ENCODE measurements around the gene SH3BP2. TPM values are rescaled to one million over a fixed set of nuclear protein-coding genes. Genes with fewer than 3 reads are reported as not detected.

Gene SH3BP2
- total RNA-seq, 1 donor from 2014 or later = 12.5 TPM

DNA sequence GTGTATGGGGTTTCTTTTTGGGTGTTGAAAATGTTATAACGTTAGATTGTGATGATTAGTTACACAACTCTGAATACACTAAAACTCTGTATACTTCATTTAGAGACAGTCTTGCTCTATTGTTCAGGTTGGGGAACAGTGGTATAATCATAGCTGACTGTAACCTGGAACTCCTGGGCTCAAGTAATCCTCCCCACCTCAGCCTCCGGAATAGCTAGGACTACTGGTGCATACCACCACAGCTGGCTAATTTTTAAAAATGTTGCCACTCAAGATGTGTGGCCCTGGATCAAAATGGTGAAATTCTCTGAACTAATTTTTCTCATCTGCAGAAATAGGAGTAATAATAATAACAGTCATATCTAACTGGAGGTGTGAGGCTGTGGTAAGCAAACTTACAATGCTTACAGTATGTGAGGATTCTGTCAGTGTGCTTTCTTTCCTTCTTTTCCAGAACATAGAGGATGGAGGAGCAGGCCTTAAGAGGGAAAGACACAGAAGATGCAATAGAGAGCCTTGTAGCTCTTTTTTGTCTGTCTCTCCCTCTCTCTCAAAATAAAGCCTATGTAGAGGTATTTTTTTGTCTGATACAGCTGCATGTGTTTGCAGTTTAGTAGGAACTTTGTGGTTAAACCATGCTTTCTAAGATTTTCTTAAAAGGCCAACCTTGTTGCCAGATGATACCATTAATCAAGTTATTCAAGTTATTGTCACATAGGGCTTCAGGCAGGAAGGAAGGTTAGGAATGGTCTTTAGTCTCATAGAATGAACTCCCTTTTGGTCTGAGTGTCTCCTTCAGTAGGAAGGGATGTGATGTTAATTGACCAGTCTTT is 58.3 kb downstream of the SH3BP2 start:
- no peak for DNase-seq (ENCODE audit: low read depth in 2 of 2)

DNA sequence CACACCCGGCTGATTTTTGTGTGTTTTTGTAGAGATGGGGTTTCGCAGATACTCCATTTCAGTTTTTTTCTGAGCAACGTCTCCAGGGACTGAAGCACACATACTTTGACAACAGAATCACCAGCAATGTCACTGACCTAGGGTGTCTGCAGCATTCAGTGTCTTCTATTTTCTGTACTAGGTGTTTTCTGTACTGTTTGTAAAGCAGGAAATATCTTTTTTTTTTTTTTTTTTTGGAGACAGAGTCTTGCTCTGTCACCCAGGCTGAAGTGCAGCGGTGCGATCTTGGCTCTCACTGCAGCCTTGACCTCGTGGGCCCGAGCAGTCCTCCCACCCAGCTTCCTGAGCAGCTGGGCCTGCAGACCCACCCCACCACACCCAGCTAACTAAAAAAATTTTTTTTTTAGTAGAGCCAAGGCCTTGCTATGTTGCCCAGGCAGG is 59.6 kb downstream of the SH3BP2 start:
- no peak for DNase-seq (ENCODE audit: low read depth in 2 of 2)

DNA sequence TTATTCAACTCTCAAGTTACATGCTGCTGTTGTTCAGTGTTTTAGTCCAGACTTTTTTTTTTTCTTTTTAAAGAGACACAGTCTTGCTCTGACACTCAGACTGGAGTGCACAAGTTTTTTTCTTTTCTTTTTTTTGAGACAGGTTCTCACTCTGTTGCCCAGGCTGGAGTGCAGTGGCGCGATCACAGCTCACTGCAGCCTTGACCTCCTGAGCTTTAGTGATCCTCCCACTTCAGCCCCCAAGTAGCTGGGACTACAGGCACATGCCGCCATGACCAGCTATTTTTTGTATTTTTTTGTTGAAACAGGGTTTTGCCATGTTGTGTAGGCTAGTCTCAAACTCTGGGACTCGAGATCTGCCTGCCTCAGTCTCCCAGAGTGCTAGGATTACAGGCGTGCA is 62.7 kb downstream of the SH3BP2 start:
- DNase-seq (ENCODE audit: low read depth in 2 of 2) = no peak

DNA sequence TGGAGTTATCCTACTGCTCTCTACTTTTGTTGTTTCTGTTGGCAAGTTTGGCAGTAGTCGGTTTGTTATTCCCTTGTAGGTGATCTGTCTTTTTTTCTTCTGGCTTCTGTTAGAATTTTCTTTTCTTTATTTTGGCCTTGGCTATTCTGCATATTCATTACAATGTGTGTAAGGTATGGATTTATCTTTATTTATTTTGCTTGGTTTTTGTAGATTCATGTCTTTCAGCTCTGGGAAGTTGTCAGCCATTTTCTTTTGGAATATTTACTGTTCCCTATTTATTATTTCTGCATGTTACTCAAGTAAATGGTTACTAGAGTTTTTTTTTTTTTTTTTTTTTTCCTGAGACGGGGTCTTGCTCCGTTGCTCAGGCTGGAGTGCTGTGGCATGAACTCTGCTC is 63.4 kb downstream of the SH3BP2 start:
- DNase-seq (ENCODE audit: low read depth in 2 of 2) = no peak

DNA sequence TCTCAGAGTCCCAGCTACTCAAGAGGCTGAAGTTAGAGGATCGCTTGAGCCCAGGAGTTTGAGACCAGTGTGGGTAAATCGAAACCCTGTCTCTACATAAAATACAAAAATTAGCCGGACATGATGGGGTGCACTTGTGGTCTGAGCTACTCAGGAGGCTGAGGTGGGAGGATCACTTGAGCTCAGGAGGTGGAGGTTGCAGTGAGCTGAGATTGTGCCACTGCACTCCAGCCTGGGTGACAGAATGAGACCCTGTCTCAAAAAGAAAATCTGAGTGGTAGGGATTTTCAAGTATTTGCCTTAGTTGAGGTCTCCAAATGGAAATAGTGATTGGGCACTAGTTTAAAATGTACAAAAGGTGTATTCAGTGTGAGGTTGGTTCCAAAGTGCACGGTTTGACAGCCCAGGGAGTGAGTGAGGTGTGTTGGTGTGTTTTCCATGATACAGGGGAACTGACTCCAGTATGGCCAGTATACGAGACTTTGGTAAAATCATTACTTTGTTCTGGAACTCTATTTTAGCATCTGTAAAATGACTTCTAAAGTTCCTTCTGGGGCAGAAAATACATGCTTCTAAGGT is 64.6 kb downstream of the SH3BP2 start:
- no peak for DNase-seq (ENCODE audit: low read depth in 2 of 2)

DNA sequence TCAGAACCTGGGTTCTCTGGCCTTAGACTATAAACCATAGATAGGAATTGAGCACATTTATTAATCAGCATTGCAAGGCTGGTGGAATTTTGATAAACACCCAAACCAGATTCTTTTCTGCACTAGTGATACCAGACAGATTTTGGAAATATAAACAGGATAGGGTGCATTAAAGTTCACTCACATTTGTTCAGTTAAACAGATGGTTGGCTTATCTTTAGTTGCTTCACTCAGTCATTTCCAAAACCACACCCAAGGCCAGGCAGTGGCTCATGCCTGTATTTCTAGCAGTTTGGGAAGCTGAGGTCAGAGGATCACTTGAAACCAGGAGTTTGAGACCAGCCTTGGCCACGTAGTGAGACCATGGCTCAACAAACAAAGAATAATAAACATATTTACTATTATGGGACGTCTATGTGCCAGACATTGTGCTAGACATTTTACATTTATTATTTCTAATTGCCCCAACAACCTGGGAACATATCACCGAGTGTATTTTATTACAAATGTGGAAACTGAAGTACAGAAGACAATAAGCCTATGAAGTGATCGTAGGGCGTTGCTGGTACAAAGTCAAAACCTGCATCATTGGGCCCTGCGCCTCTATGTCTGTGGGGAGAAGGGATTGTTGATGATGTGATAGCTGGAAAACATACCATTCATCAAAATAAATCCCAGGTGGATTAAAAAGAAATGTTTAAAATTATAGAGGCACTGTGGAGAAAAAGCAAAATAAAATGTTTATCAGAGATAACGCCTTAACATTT is 65.7 kb downstream of the SH3BP2 start:
- DNase-seq (ENCODE audit: low read depth in 2 of 2) = peak; percentile 56 to 60

DNA sequence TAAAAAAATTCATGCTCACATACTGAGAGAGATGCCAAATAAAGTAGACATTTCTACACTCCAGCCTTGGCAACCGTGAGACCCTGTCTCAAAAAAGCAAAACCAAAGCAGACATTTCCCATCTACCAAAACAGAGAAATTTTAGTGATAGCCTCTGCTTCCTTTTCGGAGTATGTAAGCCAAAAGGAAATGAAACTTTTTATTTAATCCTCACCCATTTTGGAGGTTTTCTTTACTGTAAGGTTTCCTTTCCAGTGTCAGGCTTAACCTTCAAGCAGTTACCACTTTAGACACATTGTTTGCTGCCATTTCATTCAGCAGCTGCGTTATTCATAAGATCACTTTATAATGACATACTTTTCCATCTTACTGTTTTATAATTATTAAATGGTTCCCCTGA is 66.6 kb downstream of the SH3BP2 start:
- no peak for DNase-seq (ENCODE audit: low read depth in 2 of 2)

DNA sequence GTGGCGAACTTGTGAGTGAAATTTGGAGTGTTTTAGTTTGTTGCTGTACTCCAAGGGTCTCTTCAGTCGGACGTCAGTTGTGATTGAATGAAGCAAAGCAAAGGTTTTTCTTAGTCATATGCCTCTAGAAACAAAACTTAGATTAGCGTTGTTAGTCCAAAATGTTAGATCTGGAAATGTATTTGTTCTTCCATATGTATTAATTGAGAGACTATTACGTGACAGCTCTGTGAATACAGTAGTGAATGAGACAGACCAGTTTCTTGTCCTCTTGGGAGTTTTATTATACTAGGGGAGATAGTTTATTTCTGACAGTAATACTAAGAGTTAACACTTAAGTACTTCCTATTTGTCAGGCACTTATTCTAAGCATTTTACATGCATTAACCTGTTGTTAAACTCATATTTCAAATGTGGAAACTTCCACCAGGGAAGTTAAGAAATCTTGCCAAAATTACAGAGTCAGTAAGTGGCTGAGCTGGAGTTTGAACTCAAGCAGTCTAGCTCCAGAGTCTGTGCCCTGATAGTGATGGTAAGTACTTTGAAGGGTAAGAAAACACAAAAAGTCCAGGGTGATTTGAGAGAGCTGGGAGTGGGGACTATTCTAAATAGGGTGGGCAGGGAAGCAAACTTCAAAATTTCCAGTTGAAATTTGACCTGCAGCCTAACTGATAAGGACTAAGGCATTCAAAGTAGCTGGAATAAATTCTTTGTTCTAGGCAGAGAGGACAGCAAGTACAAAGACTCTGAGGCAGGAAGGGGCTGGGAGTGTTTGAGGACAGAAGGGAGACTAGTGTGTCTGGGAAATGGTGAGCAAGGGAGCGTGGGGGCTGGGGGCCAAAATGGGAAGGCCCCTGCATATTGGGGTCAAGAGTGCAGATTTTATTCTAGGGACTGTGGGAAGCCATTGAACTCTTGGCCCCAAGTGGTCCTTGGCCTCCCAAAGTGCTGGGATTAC is 67.8 kb downstream of the SH3BP2 start:
- DNase-seq (ENCODE audit: low read depth in 2 of 2) = peak in 1 of 2 donors; percentile 62

DNA sequence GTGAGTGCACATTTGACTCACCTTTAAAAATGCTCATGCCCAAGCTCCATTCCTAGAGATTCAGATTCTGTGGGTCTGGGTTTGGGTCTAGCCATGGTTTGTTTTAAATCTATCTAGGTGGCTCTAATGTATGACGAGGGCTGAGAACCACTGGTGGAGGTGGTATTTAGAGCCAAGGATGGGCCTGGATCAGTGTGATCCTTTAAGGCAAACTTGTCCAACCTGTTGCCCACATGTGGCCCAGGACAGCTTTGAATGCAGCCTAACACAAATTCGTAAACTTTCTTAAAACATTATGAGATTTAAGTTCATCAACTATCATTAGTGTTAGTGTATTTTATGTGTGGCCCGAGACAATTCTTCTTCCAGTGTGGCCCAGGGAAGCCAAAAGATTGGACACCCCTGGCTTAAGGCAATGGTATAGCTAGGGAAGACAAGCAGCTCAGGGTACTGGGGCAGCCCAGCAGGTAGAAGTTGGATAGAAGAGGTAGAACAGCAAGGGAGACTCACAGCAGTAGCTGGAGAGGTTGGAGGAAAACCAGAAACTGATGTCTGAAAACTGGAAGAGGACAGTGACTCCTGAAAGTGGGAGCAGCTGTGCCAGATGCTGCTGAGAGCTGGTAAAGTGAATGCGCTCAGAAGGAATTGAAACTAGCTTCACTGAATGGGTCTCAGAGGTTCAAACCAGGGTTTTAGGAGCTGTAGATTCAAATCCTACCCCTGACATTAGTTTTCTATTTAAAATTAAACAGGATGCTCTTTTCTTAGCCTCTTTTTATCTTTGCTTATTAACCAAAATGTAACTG is 68.9 kb downstream of the SH3BP2 start:
- DNase-seq (ENCODE audit: low read depth in 2 of 2) = no peak

DNA sequence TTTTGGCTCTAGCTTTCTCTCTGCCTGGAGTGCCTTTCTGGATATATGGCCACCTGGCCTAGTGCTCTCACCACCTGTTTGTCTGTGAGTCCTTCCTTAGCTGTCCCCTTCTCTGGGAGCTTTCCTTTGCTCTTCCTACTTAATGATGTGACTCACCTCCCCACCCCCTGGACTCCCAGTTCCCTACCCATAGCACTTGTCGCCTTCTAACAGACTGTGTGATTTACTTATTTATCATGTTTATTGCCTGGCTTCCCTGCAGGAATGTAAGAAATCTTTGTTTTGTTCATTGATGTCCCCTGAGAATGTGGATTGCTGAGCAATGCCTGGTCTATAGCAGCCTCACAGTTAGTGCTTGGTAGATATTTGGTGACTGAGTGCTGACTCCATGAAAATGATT is 69.6 kb downstream of the SH3BP2 start:
- DNase-seq (ENCODE audit: low read depth in 2 of 2) = peak in 1 of 2 donors; percentile 59

DNA sequence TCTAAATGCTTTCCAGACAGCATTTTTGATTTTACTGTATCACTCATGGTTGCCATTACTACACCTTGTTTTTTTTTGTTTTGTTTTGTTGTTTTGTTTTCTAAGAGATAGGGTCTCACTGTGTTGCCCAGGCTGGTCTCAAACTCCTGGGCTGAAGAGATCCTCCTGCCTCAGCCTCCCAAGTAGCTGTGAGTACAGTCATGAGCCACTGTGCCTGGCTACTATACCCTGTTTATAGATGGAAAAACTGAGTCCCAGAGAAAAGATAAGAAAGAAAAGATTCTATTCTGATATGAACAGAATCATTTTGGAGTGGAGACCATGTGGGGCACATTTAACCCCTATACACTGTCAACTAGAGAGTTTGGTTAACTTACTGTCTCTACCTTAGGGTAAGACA is 70.8 kb downstream of the SH3BP2 start:
- no peak for DNase-seq (ENCODE audit: low read depth in 2 of 2)

DNA sequence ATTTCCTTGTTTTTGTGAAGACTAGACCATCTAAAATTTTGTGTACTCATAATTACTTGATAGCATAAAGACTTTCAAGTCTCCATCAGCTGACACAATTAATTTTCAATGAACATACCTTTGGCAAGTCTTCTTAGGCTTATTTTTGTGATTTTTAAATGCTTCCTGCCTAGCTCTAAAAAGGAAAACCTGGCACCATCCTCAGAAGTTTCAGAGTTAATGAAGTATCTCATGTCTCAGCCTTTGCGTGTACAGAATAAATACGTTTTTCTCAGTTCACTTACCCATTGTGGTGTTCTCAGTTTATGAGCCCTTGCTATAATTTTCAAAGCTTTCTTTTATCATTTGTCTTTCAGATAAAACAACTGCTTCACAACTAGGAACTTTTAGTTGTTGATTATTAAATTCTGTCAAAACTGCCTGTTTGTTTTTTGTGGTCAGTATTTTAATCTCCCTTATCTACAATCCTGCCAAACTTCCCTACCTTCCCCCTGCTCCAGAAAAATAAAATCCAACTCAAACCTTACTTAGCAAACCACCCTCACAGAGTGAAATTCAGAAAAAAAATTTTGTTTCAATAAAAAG is 72.4 kb downstream of the SH3BP2 start:
- no peak for DNase-seq (ENCODE audit: low read depth in 2 of 2)

DNA sequence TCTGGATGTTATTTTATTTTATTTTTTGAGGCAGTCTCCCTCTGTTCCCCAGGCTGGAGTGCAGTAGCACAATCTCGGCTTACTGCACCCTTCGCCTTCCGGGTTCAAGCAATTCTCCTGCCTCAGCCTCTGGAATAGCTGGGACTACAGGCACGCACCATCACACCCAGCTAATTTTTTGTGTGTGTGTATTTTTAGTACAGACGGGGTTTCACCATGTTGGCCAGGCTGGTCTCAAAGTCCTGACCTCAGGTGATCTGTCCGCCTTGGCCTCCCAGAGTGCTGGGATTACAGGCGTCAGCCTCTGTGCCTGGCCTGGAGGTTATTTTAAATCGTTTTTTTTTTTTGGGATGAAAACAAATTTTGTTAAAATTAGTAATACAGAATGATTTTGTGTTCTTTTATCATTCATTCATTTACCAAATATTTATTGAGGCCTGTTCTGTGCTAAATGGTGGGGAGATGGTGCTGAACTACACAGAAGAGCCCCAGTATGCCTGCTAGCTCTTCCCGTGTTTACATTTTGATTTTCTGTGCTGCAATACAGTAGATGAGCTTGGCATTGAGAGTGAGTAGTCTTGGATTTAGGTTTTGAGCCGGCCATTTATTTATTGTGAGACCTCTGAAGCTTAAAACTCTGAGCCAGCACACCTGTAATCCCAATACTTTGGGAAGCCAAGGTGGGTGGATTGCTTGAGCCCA is 73.4 kb downstream of the SH3BP2 start:
- DNase-seq (ENCODE audit: low read depth in 2 of 2) = no peak

DNA sequence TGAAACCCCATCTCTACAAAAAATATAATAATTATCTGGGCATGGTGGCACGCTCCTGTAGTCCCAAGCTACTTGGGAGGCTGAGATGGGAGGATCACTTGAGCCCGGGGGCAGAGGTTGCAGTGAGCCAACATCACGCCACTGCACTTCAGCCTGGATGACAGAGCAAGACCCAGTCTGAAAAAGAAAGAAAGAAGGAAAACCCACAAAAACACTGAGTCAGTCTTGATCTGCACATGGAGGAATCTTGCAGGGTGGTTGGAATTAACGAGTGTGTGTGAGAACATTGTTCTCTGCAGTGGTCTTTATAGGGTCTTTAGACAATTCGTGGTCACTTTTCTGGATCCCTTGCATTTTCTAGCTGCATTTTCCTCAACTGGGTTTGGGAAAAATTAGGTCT is 74.0 kb downstream of the SH3BP2 start:
- DNase-seq (ENCODE audit: low read depth in 2 of 2) = no peak

DNA sequence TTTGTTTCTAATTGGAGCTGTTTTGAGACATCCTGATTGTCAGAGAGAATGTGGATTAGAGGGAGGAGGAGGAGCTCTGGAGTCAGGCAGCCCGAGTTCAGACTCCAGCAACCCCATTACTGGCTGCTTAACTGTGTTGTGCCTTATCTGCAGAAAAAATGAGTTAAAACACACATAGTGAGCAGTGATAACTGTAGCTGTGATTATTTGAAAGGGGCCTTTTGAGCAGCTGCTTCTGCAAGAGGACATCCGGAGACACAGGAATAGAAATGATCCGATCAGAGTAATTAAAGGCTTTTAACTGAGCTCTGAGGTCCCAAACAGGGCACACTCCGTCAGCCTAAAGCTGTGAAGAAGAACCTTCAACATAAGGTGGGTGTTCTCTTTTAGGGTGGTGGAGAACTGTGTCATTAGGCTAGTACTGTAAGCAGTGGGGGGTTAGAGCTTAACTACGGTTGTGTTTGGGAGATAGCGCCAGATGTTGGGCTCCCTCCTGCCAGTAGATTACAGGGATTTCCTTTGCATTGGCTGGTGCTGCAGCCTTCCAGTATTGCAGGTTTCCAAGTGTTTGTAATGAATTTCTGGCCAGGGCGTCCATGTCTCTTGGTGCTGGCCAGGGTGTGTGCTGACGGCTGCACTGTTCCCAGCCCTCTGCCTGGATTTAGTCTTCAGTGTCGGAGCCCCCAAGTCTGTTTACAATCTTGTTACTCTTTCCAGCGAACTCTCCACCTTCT is 75.0 kb downstream of the SH3BP2 start:
- no peak for DNase-seq (ENCODE audit: low read depth in 2 of 2)

DNA sequence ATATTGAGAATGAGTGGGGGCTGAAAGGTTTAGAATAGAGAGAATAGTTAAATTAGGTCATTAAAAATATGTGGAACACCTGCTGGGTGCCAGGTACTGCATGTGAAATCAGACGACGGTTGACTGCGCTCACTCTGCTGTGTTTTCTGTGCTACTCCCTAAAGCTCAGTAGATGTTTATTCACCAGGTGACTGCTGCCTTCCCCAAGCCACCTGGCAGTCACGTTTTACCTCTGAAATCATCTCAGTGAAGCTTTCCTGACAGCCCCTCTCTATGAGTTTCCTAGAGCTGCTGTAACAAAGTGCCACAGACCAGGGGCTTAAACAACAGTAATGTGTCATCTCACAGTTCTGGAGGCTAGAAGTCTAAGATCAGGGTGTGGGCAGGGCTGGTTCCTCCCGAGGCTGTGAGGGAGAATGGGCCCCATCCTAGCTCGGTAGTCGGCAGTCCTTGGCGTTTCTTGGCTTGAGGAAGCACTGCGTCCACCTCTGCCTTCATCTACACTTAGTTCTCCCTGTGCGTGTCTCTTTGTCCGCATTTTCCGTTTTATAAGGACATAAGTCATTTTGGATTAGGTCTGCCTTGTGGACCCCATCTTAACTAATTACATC is 76.1 kb downstream of the SH3BP2 start:
- DNase-seq (ENCODE audit: low read depth in 2 of 2) = no peak

DNA sequence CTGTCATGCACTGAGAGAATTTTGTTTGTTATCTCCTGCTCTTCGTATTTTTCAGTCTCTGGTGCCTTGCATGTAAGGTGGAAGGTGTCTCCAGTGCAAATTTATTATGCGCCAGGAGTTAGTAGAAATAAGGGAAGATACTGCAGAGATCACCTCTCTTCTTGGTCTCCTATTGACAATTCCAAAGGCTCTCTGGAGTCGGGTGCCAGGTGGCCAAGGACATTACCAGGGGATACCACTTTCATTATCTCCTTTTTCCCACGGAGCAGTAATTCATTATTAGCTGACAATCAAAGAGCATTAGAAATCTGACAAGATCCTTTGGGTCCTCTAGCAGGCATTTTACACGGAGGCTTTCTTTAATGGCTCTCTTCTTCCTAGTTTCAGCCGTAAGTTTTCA is 76.8 kb downstream of the SH3BP2 start:
- DNase-seq (ENCODE audit: low read depth in 2 of 2) = no peak

DNA sequence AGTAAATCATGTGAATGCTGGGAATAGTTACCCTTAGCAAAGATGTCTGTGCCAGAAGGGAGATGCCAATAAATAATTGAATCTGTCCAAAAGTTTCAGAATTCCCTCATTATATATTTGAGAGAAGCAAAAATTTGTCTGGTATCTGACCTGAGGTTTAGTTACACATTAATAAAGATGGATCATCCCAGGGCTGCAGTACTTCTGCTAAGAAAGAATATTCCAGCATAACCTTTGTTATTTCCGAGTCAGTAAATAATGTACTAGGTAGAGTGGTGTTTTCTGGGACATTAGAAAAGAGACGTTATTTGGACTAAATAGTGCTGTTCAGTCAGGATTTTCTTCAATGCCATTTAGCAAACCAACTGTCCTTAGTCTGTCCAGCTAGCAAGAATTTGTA is 77.2 kb downstream of the SH3BP2 start:
- no peak for DNase-seq (ENCODE audit: low read depth in 2 of 2)
